Heart left ventricle (tissue), 13 donors: ENCODE measurements around the gene CEPT1.

Source experiments
- POLR2A ChIP-seq, 2 donors: fragments of 450-650 bp; IDR thresholded peaks; one replicate each; pipeline ENCODE4 v1.6.1; 2017; ENCODE audit warnings: antibody characterized with exemption in 2 of 2, mild to moderate bottlenecking in 2 of 2, moderate library complexity in 2 of 2
- TF ChIP-seq, protein P1 (sequence below), 12 donors: fragments of 200-600 bp; sonication (generic) in 4 of 12; IDR thresholded peaks; one replicate each; pipeline versions ENCODE4 v1.5.0 to v1.8.0; 2018 to 2022; ENCODE audit warnings: antibody characterized with exemption in 12 of 12, mild to moderate bottlenecking in 5 of 12
- donor health status: ischemic (EF 13 %, LVEDD 7.1; RV severe dilation, severe dysfunction).
- donor health status: DM: no; HTN: yes; CAD: no.
- donor health status: DM: no; HTN: no; CAD: no.
- donor health status: ischemic (EF 25% LVEDD 6.9; RV normal size, moderate dysfunction).
- donor health status: ischemic (EF 25% LVEDD 5.7; RV mildly dilated, moderate dysfunction).
- donor health status: ischemic (EF 35%, LVEDD 5.7; RV mildly dilated, moderate dysfunction).
- donor health status: nonischemic (EF 11% LVEDD 7.7; RV severe dilation, severe dysfunction).
- donor health status: DM: yes; HTN: yes; CAD: no.
- donor health status: PGD.
- donor health status: ischemic (EF 29% LVEDD 5.4; RV normal size, mild dysfunction).
- donor health status: nonischemic (EF 23%, LVEDD 6.1; RV moderate dilation, normal function).

DNA sequence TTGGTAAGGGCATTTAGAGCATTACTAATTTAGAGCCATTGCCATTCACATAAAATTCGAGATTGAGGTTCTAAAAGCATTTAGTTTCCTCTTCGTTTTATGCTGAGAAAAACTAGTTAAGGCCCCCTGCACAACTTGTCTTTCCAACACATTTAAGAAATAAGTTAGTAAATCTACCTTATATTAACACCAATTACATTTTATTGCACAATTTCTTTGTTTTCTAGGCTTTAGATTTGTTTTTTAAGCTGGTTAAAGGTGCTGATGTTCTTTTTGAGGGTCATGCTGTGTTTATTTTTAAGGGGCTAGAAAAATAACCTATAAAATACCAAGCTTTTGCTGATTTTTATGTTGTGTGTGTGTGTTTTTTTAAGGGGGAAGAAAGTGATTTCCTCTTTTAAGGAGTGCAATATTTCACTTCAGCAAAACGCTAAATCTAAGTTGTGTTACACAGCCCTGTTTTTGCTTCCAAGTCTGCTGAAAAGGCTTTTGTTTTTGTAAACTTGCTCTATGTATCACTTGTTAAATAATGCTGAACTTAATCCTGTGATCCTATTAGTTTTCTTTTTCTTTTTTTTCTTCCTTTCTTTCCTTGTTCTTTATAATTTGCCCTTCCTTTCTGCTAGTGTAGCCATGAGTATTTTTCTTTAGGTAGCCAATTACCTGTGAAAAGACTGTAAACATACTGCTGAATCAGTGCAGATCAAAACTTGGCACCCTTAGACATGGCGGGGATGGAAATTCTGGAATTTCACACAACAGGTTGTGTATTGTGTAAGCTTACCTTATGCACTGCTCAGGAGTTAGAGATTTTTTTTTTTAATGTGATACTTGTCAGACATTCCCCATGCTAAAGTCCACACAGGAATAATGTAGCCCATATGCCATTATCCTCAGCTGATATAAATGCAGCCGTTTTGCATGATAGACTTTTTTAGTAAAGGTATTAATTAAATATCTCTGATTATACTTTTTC lies 1.5 kb downstream of the CEPT1 start:
- TF ChIP-seq, protein P1, sequence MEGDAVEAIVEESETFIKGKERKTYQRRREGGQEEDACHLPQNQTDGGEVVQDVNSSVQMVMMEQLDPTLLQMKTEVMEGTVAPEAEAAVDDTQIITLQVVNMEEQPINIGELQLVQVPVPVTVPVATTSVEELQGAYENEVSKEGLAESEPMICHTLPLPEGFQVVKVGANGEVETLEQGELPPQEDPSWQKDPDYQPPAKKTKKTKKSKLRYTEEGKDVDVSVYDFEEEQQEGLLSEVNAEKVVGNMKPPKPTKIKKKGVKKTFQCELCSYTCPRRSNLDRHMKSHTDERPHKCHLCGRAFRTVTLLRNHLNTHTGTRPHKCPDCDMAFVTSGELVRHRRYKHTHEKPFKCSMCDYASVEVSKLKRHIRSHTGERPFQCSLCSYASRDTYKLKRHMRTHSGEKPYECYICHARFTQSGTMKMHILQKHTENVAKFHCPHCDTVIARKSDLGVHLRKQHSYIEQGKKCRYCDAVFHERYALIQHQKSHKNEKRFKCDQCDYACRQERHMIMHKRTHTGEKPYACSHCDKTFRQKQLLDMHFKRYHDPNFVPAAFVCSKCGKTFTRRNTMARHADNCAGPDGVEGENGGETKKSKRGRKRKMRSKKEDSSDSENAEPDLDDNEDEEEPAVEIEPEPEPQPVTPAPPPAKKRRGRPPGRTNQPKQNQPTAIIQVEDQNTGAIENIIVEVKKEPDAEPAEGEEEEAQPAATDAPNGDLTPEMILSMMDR (IDR thresholded peaks at IDR 0.05): no peak
- TF ChIP-seq POLR2A (IDR thresholded peaks at IDR 0.05): no peak
